Adrenal gland (tissue), 5 donors: ENCODE results near the gene FGF12.

Experiments used
- POLR2A ChIP-seq, 2 donors: fragments of 450-650 bp; IDR thresholded peaks; one replicate each; pipeline ENCODE4 v1.6.1; 2017; ENCODE audit warnings: antibody characterized with exemption in 2 of 2, mild to moderate bottlenecking in 2 of 2, moderate library complexity in 1 of 2
- TF ChIP-seq, protein P1 (sequence below), 6 experiments: fragments of 450-650 bp in 4 of 6; fragments of 200-600 bp in 2 of 6; sonication (generic) in 1 of 6; IDR thresholded peaks; 1 replicate in 5 of 6; 2 replicates in 1 of 6; pipeline versions ENCODE4 v1.5.1 to v1.8.0; 2016 to 2021; ENCODE audit warnings: antibody characterized with exemption in 6 of 6, mild to moderate bottlenecking in 2 of 6, moderate library complexity in 1 of 6
- donor health status: DM: no; HTN: no; CAD: no.

DNA sequence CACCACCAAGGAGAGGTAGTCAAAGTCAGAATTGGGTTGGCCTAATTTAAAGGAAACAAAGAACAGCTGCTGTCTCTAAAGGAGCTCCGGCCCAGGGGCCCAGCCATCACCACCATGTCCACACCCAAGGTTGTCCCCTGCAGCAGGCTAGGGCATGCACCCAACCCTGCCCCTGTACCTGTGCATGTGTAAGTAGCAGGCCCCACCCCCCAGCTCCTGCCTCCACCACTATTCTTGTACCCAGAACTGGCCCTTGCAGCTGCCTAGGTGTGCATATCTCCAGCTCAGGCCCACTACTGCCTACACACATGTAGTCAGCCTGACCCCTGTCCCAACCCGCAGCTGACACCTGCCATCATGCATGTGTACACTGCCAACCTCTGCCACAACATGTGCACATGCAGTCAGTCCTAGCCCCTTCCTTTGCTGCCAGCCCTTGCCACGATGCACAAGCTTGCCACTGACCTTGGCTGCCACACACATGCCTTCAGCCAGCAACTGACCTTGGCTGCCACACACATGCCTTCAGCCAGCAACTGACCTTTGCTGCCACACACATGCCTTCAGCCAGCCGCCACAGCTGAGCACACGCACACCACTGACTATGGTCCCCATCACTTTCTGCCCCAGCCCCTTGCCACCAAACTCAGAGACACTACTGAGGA is 39.7 kb downstream of the FGF12 start:
- TF ChIP-seq, protein P1, sequence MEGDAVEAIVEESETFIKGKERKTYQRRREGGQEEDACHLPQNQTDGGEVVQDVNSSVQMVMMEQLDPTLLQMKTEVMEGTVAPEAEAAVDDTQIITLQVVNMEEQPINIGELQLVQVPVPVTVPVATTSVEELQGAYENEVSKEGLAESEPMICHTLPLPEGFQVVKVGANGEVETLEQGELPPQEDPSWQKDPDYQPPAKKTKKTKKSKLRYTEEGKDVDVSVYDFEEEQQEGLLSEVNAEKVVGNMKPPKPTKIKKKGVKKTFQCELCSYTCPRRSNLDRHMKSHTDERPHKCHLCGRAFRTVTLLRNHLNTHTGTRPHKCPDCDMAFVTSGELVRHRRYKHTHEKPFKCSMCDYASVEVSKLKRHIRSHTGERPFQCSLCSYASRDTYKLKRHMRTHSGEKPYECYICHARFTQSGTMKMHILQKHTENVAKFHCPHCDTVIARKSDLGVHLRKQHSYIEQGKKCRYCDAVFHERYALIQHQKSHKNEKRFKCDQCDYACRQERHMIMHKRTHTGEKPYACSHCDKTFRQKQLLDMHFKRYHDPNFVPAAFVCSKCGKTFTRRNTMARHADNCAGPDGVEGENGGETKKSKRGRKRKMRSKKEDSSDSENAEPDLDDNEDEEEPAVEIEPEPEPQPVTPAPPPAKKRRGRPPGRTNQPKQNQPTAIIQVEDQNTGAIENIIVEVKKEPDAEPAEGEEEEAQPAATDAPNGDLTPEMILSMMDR (IDR thresholded peaks at IDR 0.05) = no peak
- no peak for TF ChIP-seq POLR2A (IDR thresholded peaks at IDR 0.05)
